Measurements from ENCODE around the gene CDH18. TPM values are rescaled to one million over a fixed set of nuclear protein-coding genes. Genes with fewer than 3 reads are reported as not detected.

CDH18 gene
- total RNA-seq, 1 experiment from 2014 or later = 0.86 TPM

DNA sequence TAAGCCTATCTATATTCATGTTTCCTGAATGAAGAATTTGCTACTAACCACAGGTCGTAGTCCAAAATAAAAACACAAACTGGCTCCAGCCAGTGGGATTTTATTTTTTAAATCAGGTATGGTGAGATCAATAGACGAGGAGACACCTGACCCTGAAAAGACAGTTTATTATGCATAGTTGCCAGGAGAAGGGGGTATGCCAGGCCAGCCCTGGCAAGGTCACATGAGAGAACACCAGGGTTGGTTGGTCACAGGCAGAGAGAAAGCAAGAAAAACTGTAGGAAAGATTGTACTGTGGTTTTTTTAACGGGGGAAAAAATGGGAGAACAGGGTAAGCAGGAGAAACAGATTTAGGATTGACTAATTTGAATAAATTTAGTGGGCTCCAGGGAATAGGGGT, 125.3 kb downstream of the CDH18 start:
- peaks cover 15% of the 10 kb centered on the region for H3K4me1 Mint-ChIP-seq (ENCODE audit: low read depth, unreplicated experiment)
- Histone ChIP-seq H3K4me1 (no peaks in the 10 kb centered on the region), H3K9me3 (no peaks in the 10 kb centered on the region), H3K27me3 (replicated peaks; ENCODE audit: control insufficient read depth, insufficient read depth, low read length) (no peaks in the 10 kb centered on the region), H3K36me3 (ENCODE audit: control insufficient read depth, insufficient read depth, low read length) (no peaks in the 10 kb centered on the region), H3K4me3 (ENCODE audit: low read depth, low read length) (no peak overlapping the region)
- ChIA-PET CTCF (no interaction called here), POLR2A (no interaction called here)
- no peak overlapping the region for H3K4me3 Mint-ChIP-seq (ENCODE audit: unreplicated experiment)
- no peaks in the 10 kb centered on the region for H3K36me3 Mint-ChIP-seq (ENCODE audit: insufficient read depth, unreplicated experiment)
- intact Hi-C loops (cut with micrococcal nuclease; ENCODE audit: unreplicated experiment) = no loop called here
- no peak overlapping the region for H3K27ac Mint-ChIP-seq (ENCODE audit: unreplicated experiment)
- no peaks in the 10 kb centered on the region for H3K27me3 Mint-ChIP-seq (ENCODE audit: insufficient read depth, unreplicated experiment)
- TF ChIP-seq, protein P1, sequence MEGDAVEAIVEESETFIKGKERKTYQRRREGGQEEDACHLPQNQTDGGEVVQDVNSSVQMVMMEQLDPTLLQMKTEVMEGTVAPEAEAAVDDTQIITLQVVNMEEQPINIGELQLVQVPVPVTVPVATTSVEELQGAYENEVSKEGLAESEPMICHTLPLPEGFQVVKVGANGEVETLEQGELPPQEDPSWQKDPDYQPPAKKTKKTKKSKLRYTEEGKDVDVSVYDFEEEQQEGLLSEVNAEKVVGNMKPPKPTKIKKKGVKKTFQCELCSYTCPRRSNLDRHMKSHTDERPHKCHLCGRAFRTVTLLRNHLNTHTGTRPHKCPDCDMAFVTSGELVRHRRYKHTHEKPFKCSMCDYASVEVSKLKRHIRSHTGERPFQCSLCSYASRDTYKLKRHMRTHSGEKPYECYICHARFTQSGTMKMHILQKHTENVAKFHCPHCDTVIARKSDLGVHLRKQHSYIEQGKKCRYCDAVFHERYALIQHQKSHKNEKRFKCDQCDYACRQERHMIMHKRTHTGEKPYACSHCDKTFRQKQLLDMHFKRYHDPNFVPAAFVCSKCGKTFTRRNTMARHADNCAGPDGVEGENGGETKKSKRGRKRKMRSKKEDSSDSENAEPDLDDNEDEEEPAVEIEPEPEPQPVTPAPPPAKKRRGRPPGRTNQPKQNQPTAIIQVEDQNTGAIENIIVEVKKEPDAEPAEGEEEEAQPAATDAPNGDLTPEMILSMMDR (IDR thresholded peaks at IDR 0.05; ENCODE audit: insufficient read depth in 1 of 2, low read depth in 1 of 2, low read length in 1 of 2, severe bottlenecking in 1 of 2, unreplicated experiment in 1 of 2) = no peak
- no TSS peak for BruUV-seq (replicated peaks)
- no peaks in the 10 kb centered on the region for H3K9me3 Mint-ChIP-seq (ENCODE audit: unreplicated experiment)
- DNase-seq = no peak

DNA sequence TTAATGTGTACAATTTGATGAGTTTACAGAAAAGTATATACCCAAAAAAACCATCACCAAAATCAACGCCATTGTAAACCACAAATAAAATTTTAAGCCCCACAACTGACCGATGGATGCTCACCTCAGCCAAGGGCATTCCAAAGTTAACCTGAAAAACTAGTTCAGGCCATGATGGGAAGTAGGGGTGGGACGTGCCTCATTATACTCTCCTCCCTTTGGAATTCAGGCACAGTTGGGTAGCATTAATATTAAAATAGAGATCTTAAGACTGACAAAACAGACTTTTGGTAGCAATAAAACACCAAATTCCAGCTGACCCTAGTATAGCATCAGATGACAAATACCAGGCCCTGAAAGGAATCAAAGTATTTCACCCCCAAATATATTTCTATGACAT, 129.0 kb downstream of the CDH18 start:
- no peaks in the 10 kb centered on the region for H3K4me1 ChIP-seq
- H3K9me3 ChIP-seq = no peaks in the 10 kb centered on the region
- intact Hi-C loops (cut with micrococcal nuclease; ENCODE audit: unreplicated experiment) = no loop called here
- TF ChIP-seq, protein P1 (IDR thresholded peaks at IDR 0.05; ENCODE audit: insufficient read depth in 1 of 2, low read depth in 1 of 2, low read length in 1 of 2, severe bottlenecking in 1 of 2, unreplicated experiment in 1 of 2) = no peak
- ChIA-PET CTCF (no interaction called here), POLR2A (no interaction called here)
- H3K36me3 ChIP-seq (ENCODE audit: control insufficient read depth, insufficient read depth, low read length) = no peaks in the 10 kb centered on the region
- H3K27me3 Mint-ChIP-seq (ENCODE audit: insufficient read depth, unreplicated experiment) = no peaks in the 10 kb centered on the region
- no peaks in the 10 kb centered on the region for H3K9me3 Mint-ChIP-seq (ENCODE audit: unreplicated experiment)
- H3K4me3 Mint-ChIP-seq (ENCODE audit: unreplicated experiment) = no peak overlapping the region
- H3K4me3 ChIP-seq (ENCODE audit: low read depth, low read length) = no peak overlapping the region
- no peaks in the 10 kb centered on the region for H3K36me3 Mint-ChIP-seq (ENCODE audit: insufficient read depth, unreplicated experiment)
- DNase-seq = no peak
- H3K27me3 ChIP-seq (replicated peaks; ENCODE audit: control insufficient read depth, insufficient read depth, low read length) = no peaks in the 10 kb centered on the region
- H3K27ac Mint-ChIP-seq (ENCODE audit: unreplicated experiment) = no peak overlapping the region
- H3K4me1 Mint-ChIP-seq (ENCODE audit: low read depth, unreplicated experiment) = peaks cover 6% of the 10 kb centered on the region
- BruUV-seq (replicated peaks) = no TSS peak

DNA sequence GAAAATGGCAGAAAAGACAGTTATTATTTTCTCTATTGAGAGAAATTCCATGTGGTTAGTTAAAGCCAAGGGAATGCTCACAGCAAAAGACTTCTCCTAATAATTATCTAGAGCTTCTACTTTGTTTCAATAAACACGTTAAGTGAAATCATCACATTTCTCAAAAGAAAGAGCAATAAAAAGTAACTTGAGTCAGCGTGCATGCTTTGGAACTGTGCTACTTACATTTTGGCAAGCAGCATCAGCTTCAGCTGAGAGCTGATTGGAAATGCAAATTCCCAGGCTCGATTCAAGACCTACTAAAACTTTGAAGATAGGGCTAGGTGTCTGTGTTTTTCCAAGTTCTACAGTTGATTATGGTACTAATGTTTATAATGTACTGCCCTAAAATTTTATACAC, 132.1 kb downstream of the CDH18 start:
- Mint-ChIP-seq H3K27me3 (ENCODE audit: insufficient read depth, unreplicated experiment) (no peaks in the 10 kb centered on the region), H3K4me3 (ENCODE audit: unreplicated experiment) (no peak overlapping the region), H3K4me1 (ENCODE audit: low read depth, unreplicated experiment) (no peaks in the 10 kb centered on the region), H3K9me3 (ENCODE audit: unreplicated experiment) (no peaks in the 10 kb centered on the region), H3K27ac (ENCODE audit: unreplicated experiment) (no peak overlapping the region), H3K36me3 (ENCODE audit: insufficient read depth, unreplicated experiment) (no peaks in the 10 kb centered on the region)
- TF ChIP-seq, protein P1 (IDR thresholded peaks at IDR 0.05; ENCODE audit: insufficient read depth in 1 of 2, low read depth in 1 of 2, low read length in 1 of 2, severe bottlenecking in 1 of 2, unreplicated experiment in 1 of 2) = no peak
- Histone ChIP-seq H3K27me3 (replicated peaks; ENCODE audit: control insufficient read depth, insufficient read depth, low read length) (no peaks in the 10 kb centered on the region), H3K4me1 (no peaks in the 10 kb centered on the region), H3K36me3 (ENCODE audit: control insufficient read depth, insufficient read depth, low read length) (no peaks in the 10 kb centered on the region), H3K9me3 (no peaks in the 10 kb centered on the region), H3K4me3 (ENCODE audit: low read depth, low read length) (no peak overlapping the region)
- no TSS peak for BruUV-seq (replicated peaks)
- intact Hi-C loops (cut with micrococcal nuclease; ENCODE audit: unreplicated experiment) = no loop called here
- no peak for DNase-seq
- POLR2A ChIA-PET = no interaction called here
- CTCF ChIA-PET = no interaction called here
